GM10266 (cell line): ENCODE results near the gene ACTN4.

Experiments used
- DNase-seq: peaks from one replicate; pipeline ENCODE4 v3.0.0; 2012; ENCODE audit errors: extremely low spot score
- TF ChIP-seq, protein P1 (sequence below): IDR thresholded peaks from 2 replicates; pipeline ENCODE4 v1.5.1; 2012; ENCODE audit warnings: mild to moderate bottlenecking, low read depth; ENCODE audit not compliant: control insufficient read depth, insufficient read depth; ENCODE audit errors: missing control alignments

The ACTN4 gene

GRCh38 chr19:38687837-38688378 lies 40.5 kb downstream of the ACTN4 start:
- DNase-seq = no peak
- TF ChIP-seq, protein P1, sequence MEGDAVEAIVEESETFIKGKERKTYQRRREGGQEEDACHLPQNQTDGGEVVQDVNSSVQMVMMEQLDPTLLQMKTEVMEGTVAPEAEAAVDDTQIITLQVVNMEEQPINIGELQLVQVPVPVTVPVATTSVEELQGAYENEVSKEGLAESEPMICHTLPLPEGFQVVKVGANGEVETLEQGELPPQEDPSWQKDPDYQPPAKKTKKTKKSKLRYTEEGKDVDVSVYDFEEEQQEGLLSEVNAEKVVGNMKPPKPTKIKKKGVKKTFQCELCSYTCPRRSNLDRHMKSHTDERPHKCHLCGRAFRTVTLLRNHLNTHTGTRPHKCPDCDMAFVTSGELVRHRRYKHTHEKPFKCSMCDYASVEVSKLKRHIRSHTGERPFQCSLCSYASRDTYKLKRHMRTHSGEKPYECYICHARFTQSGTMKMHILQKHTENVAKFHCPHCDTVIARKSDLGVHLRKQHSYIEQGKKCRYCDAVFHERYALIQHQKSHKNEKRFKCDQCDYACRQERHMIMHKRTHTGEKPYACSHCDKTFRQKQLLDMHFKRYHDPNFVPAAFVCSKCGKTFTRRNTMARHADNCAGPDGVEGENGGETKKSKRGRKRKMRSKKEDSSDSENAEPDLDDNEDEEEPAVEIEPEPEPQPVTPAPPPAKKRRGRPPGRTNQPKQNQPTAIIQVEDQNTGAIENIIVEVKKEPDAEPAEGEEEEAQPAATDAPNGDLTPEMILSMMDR = no peak

GRCh38 chr19:38690146-38690545 lies 42.7 kb downstream of the ACTN4 start:
- DNase-seq = no peak
- TF ChIP-seq, protein P1 = no peak

DNA sequence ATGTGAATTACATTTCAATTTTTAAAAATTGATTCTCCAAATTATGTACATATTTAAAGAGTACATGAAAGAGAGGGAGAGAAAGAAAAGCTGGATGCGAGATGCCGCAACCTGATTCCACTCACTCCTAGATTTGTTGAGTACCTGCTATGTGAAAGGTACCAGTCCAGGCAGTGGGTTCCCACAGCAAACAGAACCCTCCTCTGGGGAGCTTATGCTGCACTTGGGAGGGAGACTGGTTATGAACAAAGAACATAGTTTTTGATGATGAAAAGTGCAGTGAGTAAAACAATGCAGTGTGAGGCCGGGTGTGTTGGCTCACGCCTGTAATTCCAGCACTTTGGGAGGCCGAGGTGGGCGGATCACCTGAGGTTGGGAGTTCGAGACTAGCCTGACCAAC lies 43.4 kb downstream of the ACTN4 start:
- TF ChIP-seq, protein P1 = no peak
- no peak for DNase-seq

DNA sequence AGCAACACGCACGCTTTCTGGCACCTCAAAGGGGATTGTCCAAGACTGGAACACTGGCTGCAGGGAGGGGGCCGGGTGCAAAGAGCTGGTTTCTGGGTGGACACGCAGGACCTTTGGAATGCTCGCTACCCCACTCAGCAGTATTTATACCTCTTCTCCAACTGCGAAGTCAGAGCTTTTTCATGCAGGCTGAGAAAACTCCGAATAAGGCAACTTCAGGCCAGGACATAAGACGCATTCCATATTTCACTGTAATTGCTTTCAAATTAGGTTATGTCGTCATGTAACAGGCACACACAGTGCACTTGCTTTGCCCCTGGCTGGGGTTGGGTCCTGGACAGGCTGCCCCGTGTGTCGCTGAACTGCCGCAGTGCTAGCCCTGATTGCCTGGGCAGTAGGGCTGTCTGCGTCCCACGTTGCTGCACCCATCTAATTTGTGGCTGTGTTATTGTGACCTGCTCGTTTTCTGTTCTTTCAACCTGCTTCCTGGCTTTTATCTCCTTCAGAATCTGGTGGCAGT lies 44.5 kb downstream of the ACTN4 start:
- TF ChIP-seq, protein P1 = no peak
- DNase-seq = no peak

GRCh38 chr19:38692458-38693379 lies 45.3 kb downstream of the ACTN4 start:
- DNase-seq = no peak
- TF ChIP-seq, protein P1 = no peak

DNA sequence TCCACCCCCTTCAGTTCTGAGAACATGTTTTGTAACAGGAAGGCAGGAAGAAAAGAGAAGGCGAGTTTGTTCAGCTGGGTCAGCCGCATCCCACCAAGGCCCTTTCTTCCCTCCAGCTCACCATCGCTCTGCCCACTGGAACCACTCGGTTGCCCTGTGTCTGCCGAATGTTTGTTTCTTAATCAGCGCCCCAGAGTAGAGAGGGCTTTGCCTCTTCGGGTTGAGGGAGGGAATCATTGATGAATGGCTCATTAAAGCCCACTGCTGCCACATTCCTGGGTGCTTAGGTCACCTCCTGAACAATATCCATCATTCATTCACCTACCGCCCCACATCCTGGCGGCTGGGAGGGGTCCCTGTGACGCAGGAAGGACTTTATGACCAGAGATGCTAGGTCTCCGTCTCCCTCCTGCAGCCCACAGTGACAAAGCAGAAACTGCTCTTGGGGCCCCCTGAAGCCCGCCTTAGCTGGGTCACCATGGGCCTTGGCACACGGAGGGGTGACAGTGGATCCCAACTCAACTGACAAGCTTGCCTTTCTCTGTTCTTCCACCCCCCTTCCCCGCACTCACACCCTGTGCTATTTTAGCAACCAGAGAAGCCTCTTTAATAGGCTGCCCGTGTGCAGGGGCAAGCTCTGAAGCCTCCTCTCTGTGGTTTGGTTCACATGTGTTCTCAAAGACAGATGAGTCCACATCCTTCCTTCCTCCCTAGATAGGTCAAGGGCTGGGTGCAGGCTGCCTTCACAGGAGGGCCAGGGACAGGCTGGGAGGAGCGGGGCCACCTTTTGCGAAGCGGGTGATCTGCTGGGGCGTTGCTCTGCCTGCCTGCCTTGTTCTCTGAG lies 46.2 kb downstream of the ACTN4 start:
- TF ChIP-seq, protein P1 = no peak

More for the DNA sequence above, 46.2 kb downstream of the ACTN4 start:
- DNase-seq = peak; percentile 62
